Kidney epithelial cell (primary cell): Measurements from ENCODE around the gene ST6GALNAC3. TPM values are rescaled to one million over a fixed set of nuclear protein-coding genes. Genes with fewer than 3 reads are reported as not detected.

ENCODE experiments used
- DNase-seq: peaks from one replicate; pipeline ENCODE4 v3.0.0-alpha.2; 2010; ENCODE audit warnings: low read depth
- H3K27me3 ChIP-seq: 2 replicates; pipeline ENCODE4 v1.6.0; 2011; ENCODE audit warnings: low read length; ENCODE audit not compliant: control insufficient read depth, insufficient read depth
- H3K36me3 ChIP-seq: 2 replicates; pipeline ENCODE4 v1.5.1; 2011; ENCODE audit warnings: low read length; ENCODE audit not compliant: control insufficient read depth, insufficient read depth
- H3K4me3 ChIP-seq: 2 replicates; pipeline ENCODE4 v1.5.1; 2011; ENCODE audit warnings: low read depth, mild to moderate bottlenecking, control low read depth, low read length
- CTCF ChIP-seq: IDR thresholded peaks from 2 replicates; pipeline ENCODE4 v1.5.1; 2011; ENCODE audit warnings: mild to moderate bottlenecking, moderate library complexity, low read length, control low read depth, inconsistent platforms; ENCODE audit not compliant: insufficient read depth, poor library complexity, severe bottlenecking
- total RNA-seq: library from RNA; depleted of rRNA; stranded (reverse); fragments of >200 nt; gene quantifications from 2 replicates; pipeline ENCODE4 v1.2.3, GENCODE V29; 2015

Gene ST6GALNAC3
- total RNA-seq, 1 donor from 2014 or later: 4.1 TPM

GRCh38 chr1:76620371-76620770, 545.8 kb downstream of the ST6GALNAC3 start:
- Histone ChIP-seq H3K4me3 (no peak overlapping the region), H3K27me3 (no peaks in the 10 kb centered on the region), H3K36me3 (no peaks in the 10 kb centered on the region)
- no peak for DNase-seq
- no peak for TF ChIP-seq CTCF

DNA sequence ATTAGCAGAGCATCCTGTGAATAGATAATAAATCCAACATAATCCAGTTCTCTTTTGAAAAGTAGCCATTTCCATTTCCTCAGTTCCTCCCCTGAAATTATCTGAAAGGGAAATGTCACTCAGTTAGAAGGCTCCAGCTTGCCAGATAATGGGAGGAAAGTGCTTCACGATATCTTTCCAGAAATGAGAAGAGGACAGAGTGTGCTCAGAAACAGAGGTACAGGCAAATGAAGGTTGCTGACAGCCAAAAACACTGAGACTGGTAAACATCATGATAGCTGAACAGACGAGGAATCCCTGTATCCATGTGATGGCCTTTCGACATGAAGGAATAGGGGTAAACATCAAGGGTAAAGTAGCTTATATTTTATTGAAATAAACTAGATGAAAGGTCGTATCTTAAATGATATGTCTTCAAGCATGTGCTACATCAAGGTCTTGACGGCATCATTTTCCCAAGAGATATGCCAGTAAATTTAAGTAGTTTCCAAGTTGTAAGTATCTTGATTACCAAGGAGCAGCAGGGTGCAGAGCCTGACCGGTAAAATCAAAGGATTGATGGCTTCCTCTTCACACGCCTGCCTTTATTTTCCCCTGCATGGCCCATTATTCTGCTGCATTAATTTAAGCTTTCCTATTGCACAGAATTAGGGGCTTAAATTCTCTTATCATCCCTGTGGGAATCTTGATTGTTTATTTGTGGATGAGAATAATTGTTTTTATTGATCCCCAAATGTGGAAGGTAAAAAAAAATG, 548.4 kb downstream of the ST6GALNAC3 start:
- DNase-seq: no peak
- Histone ChIP-seq H3K36me3 (no peaks in the 10 kb centered on the region), H3K27me3 (no peaks in the 10 kb centered on the region), H3K4me3 (no peak overlapping the region)
- TF ChIP-seq CTCF: no peak

- Histone ChIP-seq H3K36me3 (no peaks in the 10 kb centered on the region), H3K27me3 (no peaks in the 10 kb centered on the region), H3K4me3 (no peak overlapping the region)
- no peak for TF ChIP-seq CTCF
- no peak for DNase-seq
Observed at GRCh38 chr1:76625886-76626678, 551.5 kb downstream of the ST6GALNAC3 start.

DNA sequence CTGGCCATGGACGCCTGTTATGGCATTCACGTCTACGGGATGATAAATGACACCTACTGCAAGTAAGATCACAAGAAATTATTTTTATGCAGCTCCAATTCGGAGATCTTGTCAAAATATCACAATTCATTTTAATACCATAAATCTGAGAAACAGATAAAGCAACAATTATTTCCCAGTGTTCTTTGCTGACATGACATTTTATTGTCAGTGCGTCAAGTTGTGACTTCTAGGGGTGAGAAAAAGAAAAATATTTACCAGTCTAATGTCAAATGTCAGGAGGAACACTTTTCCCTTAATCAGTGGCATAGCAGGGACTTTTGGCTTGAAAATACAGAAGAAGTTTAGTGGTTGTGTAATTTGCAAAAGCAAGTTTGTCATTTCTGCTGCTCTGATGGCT, 553.0 kb downstream of the ST6GALNAC3 start:
- H3K36me3 ChIP-seq: no peaks in the 10 kb centered on the region
- no peak overlapping the region for H3K4me3 ChIP-seq
- no peaks in the 10 kb centered on the region for H3K27me3 ChIP-seq
- no peak for DNase-seq
- no peak for TF ChIP-seq CTCF

GRCh38 chr1:76627901-76628300, 553.4 kb downstream of the ST6GALNAC3 start:
- H3K36me3 ChIP-seq: no peaks in the 10 kb centered on the region
- no peak for DNase-seq

More at GRCh38 chr1:76627901-76628300, 553.4 kb downstream of the ST6GALNAC3 start:
- Histone ChIP-seq H3K4me3 (no peak overlapping the region), H3K27me3 (no peaks in the 10 kb centered on the region)
- TF ChIP-seq CTCF: no peak
